NCI-H2107 (cell line): ENCODE measurements around the gene CLCN3.
"Not testable (repeated sequence)": the region's sequence is repeated elsewhere in the genome, so short reads cannot be mapped to it uniquely, and the experiment has no call there.

Source experiments
- DNase-seq: peaks from one replicate; lab custom pipeline; 2025; lab: John Stamatoyannopoulos, UW

Gene CLCN3

GRCh38 chr4:169619958-169620879 lies at the start of gene CLCN3:
CLCN3 (plus strand) TSS chr4:169620578; CDS start chr4:169635929, 15,351 bp downstream.
- DNase-seq = peak; percentile 86

DNA sequence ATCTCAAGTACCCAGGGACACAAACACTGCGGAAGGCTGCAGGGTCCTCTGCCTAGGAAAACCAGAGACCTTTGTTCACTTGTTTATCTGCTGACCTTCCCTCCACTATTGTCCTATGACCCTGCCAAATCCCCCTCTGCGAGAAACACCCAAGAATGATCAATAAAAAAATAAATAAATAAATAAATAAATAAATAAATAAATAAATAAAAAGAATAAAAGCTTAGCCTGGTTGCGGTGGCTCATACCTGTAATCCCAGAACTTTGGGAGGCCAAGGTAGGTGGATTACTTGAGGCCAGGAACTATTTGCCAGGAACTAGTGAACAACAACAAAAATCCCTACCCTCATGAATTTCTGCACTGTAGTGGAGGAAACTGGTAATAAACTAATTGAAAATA lies 49.4 kb upstream of the CLCN3 start:
- not testable (repeated sequence) for DNase-seq

DNA sequence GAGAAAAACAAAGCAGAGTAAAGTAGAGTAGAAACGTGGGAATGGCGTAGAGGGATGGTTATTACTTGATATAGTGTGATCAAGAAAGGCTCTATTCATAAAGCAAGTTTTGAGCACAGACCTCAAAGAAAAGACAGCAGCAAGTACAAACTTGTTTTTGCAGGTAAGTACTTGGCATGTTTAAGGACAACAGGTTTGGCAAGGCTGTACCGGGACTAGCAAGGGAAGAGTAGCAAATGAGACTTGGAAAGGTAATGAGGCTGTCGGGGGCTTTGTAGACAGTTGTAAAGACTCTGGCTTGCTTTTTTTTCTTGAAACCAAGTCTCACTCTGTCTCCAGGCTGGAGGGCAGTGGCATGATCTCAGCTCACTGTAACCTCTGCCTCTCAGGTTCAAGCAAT lies 48.9 kb upstream of the CLCN3 start:
- no peak for DNase-seq

DNA sequence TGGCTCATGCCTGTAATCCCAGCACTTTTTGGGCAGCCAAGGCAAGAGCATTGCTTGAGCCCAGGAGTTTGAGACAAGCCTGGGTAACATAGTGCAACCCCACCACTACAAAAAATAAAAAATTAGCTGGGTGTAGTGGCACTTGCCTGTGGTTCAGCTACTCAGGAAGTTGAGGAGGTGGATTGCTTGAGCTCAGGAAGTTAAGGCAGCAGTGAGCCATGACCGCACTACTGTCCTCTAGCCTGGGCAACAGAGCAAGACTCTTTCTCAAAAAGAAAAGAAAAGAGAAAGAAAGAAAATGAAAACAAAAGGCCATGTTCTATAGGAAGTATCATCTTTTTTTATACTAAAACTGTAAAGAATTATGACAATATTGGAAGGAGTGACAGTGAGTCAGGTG lies 46.5 kb upstream of the CLCN3 start:
- no peak for DNase-seq

DNA sequence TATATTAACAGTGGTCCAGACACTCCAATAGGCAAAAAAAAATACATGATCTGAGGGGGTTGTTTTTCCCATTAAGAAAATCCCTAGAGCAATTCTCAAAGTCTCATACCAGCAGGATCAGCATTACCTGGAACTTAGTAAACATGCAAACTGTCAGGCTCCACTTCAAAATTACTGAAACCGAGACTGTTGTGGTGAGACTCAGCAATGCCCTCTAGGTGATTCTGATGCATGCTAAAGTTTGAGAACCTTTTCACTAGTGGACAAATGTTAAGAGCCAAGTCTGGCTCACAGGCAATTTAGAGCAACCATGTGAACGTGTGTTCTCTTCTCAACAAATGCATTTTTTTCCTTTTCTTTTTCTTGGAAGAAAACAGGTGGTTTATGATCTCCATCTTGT lies 38.2 kb upstream of the CLCN3 start:
- DNase-seq = no peak

GRCh38 chr4:169582706-169583105 lies 37.7 kb upstream of the CLCN3 start:
- DNase-seq = no peak

GRCh38 chr4:169583563-169583962 lies 36.8 kb upstream of the CLCN3 start:
- DNase-seq = no peak

GRCh38 chr4:169593050-169593560 lies 27.3 kb upstream of the CLCN3 start:
- no peak for DNase-seq

GRCh38 chr4:169594560-169595195 lies 25.7 kb upstream of the CLCN3 start:
- DNase-seq = no peak

DNA sequence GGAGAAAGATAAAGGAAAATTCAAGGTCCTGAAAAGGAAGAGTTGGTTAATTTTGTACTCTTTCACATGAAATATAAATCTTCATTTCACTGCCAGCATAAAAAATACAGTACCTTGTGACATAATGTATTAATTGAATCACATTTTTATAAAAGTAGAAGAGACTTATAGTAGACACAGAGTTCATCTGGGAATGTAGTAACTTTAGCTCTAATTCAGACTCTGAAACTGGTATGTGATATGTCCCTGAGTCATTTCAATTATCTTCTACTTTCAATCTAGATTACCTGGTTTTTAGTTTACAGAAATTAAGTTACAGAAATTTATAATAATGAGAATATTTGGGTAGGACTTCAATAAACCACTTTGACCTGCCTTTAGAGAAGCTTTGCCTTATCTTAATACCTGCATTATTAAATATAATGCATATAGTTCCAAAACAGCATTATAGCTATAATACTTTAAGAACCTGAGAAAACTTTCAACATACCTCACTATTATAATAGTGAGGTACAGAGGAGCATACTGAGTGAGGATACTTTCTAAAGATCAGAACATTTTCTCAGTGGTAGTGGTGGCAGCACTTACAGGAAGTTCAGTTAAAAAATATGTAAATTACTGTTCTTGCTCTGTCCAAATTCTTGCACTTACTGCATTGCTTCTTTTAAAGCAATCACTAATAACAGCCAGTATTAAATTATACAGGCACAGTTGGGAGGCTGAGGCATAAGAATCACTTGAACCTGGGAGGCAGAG lies 19.2 kb upstream of the CLCN3 start:
- no peak for DNase-seq

GRCh38 chr4:169603312-169603711 lies 17.1 kb upstream of the CLCN3 start:
- DNase-seq = no peak

GRCh38 chr4:169604131-169604900 lies 16.1 kb upstream of the CLCN3 start:
- no peak for DNase-seq

DNA sequence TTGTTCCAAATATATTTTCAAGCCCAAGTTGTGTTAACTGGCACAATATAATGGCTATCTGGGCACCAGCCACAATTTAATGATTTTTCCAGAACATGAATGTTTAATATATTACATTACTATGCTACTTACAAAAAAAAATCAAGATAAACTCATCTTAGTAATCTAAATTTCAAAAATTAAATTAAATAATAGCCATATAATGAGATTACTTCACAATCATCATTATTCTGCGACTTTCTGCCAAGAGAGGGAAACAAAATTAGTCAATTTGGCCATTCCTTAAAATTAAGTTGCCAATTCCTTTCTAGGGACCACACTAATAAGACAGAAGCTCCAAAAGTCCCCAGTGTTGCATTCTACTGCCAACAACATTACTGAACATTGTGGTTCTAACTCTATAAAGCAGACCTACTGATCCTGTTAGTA lies 15.5 kb upstream of the CLCN3 start:
- DNase-seq = no peak

GRCh38 chr4:169611157-169611556 lies 9.2 kb upstream of the CLCN3 start:
- no peak for DNase-seq

DNA sequence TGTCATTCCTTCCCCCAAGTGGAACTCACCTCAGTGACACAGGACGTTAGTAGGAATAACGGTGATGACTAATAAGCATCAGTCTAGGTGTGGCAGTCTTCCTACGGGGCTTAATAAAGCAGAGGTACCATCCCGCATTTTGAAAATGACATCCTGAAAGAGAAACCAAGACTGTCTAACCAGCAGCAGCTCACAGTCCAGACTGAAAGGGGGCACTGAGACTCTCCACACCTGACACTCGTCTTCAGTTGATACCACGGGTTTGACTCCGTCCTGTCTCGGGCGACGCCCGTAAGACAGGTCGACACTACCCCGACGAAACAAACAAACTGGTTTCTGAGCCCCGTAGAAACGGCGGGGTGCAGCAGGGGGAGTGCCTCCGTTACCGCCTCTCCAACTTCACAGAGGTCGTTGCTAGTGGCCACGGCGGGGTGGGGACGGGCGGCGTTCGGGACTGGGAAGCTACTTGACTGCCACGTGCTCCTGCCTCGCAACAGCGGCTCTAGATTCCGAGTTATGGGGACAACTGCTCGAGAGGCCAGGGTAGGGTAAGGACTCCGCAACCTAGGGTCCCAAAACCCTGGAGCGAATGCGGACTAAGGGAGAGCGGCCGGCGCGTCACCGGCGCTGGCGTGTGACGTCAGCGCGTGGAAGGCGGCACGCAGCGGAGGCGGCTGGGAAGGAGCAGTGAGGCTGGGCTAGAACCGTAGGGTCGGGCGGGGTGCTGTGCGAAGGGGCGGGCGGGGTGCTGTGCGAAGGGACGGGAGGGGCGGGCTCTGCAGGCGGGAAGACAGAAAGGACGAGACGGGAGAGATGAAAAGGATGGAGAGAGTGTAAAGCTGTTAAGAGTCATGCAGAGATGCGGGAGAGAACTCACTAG lies 8.1 kb upstream of the CLCN3 start, which contains the start of gene NEK1:
Gene NEK1, minus strand, starts transcription at position 593 of the 880 bp plus-strand sequence. CDS start 9,953 bp downstream, outside the sequence.
- peak; percentile 35 for DNase-seq

GRCh38 chr4:169612871-169613859 lies 7.2 kb upstream of the CLCN3 start:
- no peak for DNase-seq

- DNase-seq = no peak
These were observed 4.8 kb upstream of the CLCN3 start for GRCh38 chr4:169615467-169616106.

GRCh38 chr4:169616846-169617245 lies 3.5 kb upstream of the CLCN3 start:
- DNase-seq = no peak

DNA sequence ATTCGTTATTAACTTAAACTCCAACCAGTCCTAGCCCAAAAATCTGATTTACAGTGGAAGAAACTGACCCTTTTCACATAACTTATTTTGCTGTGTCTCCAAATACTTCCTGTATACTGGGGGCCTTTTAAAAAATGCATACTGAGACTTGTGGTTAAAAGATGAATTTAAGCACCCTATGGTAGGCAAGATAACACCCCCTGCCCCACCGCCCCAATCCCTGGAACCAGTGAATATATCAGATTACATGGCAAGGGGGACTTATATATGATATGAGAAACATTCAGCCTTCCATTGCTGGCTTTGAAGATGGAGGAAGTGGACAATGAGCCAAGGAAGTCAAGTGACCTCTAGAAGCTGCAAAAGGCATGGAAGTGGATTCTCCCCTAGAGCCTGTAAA lies 3.1 kb upstream of the CLCN3 start:
- DNase-seq = no peak
